Activated CD4-positive, alpha-beta T cell treated with anti-CD3 and anti-CD28 coated beads, Interleukin-2, amount 10 ng/mL, durations not matched to agents 24 days and 14 days (primary cell): ENCODE results near the gene RAB3GAP2. TPM values are rescaled to one million over a fixed set of nuclear protein-coding genes. Genes with fewer than 3 reads are reported as not detected.
"Not testable (repeated sequence)": the region's sequence is repeated elsewhere in the genome, so short reads cannot be mapped to it uniquely, and the experiment has no call there.

Experiments used
- DNase-seq: peaks from one replicate; pipeline ENCODE4 v3.0.0; 2022
- H3K27ac Mint-ChIP-seq: one replicate; pipeline ENCODE4 v1.8.0; 2022; ENCODE audit warnings: mild to moderate bottlenecking, mixed read lengths
- H3K27me3 Mint-ChIP-seq: one replicate; pipeline ENCODE4 v1.8.0; 2022; ENCODE audit warnings: mixed read lengths
- H3K36me3 Mint-ChIP-seq: one replicate; pipeline ENCODE4 v1.8.0; 2022; ENCODE audit warnings: low read depth, mild to moderate bottlenecking, mixed read lengths
- H3K4me1 Mint-ChIP-seq: one replicate; pipeline ENCODE4 v1.8.0; 2021; ENCODE audit warnings: mixed read lengths
- H3K4me3 Mint-ChIP-seq: one replicate; pipeline ENCODE4 v1.8.0; 2022; ENCODE audit warnings: mild to moderate bottlenecking, moderate library complexity, mixed read lengths
- H3K9me3 Mint-ChIP-seq: one replicate; pipeline ENCODE4 v1.8.0; 2021; ENCODE audit warnings: mixed read lengths
- intact Hi-C: fragments of 100-400 bp; cut with micrococcal nuclease; formaldehyde crosslinking; loops from one replicate; pipeline ENCODE4 v1.15.1; 2023
- total RNA-seq: library from RNA; stranded (reverse); gene quantifications from 2 replicates; pipeline ENCODE4 v1.2.3, GENCODE V29; 2022

The RAB3GAP2 gene
- total RNA-seq, 1 donor from 2014 or later = 55.0 TPM

- Mint-ChIP-seq H3K4me3 (no peak overlapping the region), H3K27me3 (no peaks in the 10 kb centered on the region), H3K4me1 (no peaks in the 10 kb centered on the region), H3K9me3 (no peaks in the 10 kb centered on the region), H3K36me3 (peaks cover 42% of the 10 kb centered on the region), H3K27ac (no peak overlapping the region)
- no peak for DNase-seq
- intact Hi-C loops = loop anchor here (5.0 kb wide), 1 partner anchor 589 kb away; no protein-coding TSS in a partner anchor
Measured at GRCh38 chr1:220188538-220188937, 83.7 kb downstream of the RAB3GAP2 start.

- Mint-ChIP-seq H3K4me1 (no peaks in the 10 kb centered on the region), H3K36me3 (peaks cover 32% of the 10 kb centered on the region), H3K27me3 (no peaks in the 10 kb centered on the region), H3K9me3 (no peaks in the 10 kb centered on the region), H3K27ac (no peak overlapping the region), H3K4me3 (no peak overlapping the region)
- intact Hi-C loops = loop anchor here (5.0 kb wide), 1 partner anchor 591 kb away; no protein-coding TSS in a partner anchor
- no peak for DNase-seq
Measured at GRCh38 chr1:220186752-220187151, 85.5 kb downstream of the RAB3GAP2 start.

- H3K36me3 Mint-ChIP-seq = peaks cover 40% of the 10 kb centered on the region
- intact Hi-C loops = no loop called here
- no peak overlapping the region for H3K4me3 Mint-ChIP-seq
- no peaks in the 10 kb centered on the region for H3K9me3 Mint-ChIP-seq
- no peaks in the 10 kb centered on the region for H3K4me1 Mint-ChIP-seq
- H3K27ac Mint-ChIP-seq = no peak overlapping the region
- DNase-seq = no peak
- H3K27me3 Mint-ChIP-seq = no peaks in the 10 kb centered on the region
Measured at GRCh38 chr1:220184506-220184905, 87.7 kb downstream of the RAB3GAP2 start.

- no peak overlapping the region for H3K4me3 Mint-ChIP-seq
- intact Hi-C loops = no loop called here
- no peaks in the 10 kb centered on the region for H3K4me1 Mint-ChIP-seq
Measured at GRCh38 chr1:220182656-220183055, 89.6 kb downstream of the RAB3GAP2 start.

GRCh38 chr1:220182111-220182510 is 90.1 kb downstream of the RAB3GAP2 start:
- Mint-ChIP-seq H3K9me3 (no peaks in the 10 kb centered on the region), H3K4me1 (no peaks in the 10 kb centered on the region), H3K27ac (no peak overlapping the region), H3K36me3 (peaks cover 39% of the 10 kb centered on the region), H3K4me3 (no peak overlapping the region), H3K27me3 (no peaks in the 10 kb centered on the region)
- no peak for DNase-seq
- intact Hi-C loops = no loop called here

More at GRCh38 chr1:220182656-220183055, 89.6 kb downstream of the RAB3GAP2 start:
- Mint-ChIP-seq H3K9me3 (no peaks in the 10 kb centered on the region), H3K36me3 (peaks cover 36% of the 10 kb centered on the region), H3K27ac (no peak overlapping the region), H3K27me3 (no peaks in the 10 kb centered on the region)
- no peak for DNase-seq

- Mint-ChIP-seq H3K36me3 (peaks cover 45% of the 10 kb centered on the region), H3K27ac (no peak overlapping the region), H3K4me1 (no peaks in the 10 kb centered on the region), H3K27me3 (no peaks in the 10 kb centered on the region), H3K9me3 (no peaks in the 10 kb centered on the region), H3K4me3 (no peak overlapping the region)
- intact Hi-C loops = no loop called here
- no peak for DNase-seq
Measured at GRCh38 chr1:220176540-220176939, 95.7 kb downstream of the RAB3GAP2 start.

GRCh38 chr1:220170836-220171526 is 101.3 kb downstream of the RAB3GAP2 start:
- Mint-ChIP-seq H3K36me3 (peaks cover 49% of the 10 kb centered on the region), H3K27me3 (no peaks in the 10 kb centered on the region), H3K9me3 (peaks cover 3% of the 10 kb centered on the region), H3K4me3 (no peak overlapping the region), H3K27ac (no peak overlapping the region), H3K4me1 (no peaks in the 10 kb centered on the region)
- intact Hi-C loops = no loop called here
- DNase-seq = no peak

GRCh38 chr1:220169887-220170286 is 102.4 kb downstream of the RAB3GAP2 start:
- H3K36me3 Mint-ChIP-seq = peaks cover 49% of the 10 kb centered on the region
- H3K27ac Mint-ChIP-seq, DNase-seq, H3K4me1 Mint-ChIP-seq, intact Hi-C loops, H3K9me3 Mint-ChIP-seq, H3K4me3 Mint-ChIP-seq, H3K27me3 Mint-ChIP-seq: not testable (repeated sequence)

GRCh38 chr1:220166853-220167252 is 105.4 kb downstream of the RAB3GAP2 start:
- Mint-ChIP-seq H3K4me3 (no peak overlapping the region), H3K27me3 (no peaks in the 10 kb centered on the region), H3K9me3 (peaks cover 3% of the 10 kb centered on the region), H3K4me1 (no peaks in the 10 kb centered on the region), H3K27ac (no peak overlapping the region), H3K36me3 (peaks cover 48% of the 10 kb centered on the region)
- intact Hi-C loops = no loop called here
- no peak for DNase-seq

GRCh38 chr1:220164517-220164916 is 107.7 kb downstream of the RAB3GAP2 start:
- H3K27me3 Mint-ChIP-seq = no peaks in the 10 kb centered on the region
- H3K27ac Mint-ChIP-seq = no peak overlapping the region
- peaks cover 42% of the 10 kb centered on the region for H3K36me3 Mint-ChIP-seq
- peaks cover 3% of the 10 kb centered on the region for H3K9me3 Mint-ChIP-seq
- intact Hi-C loops = no loop called here
- no peak for DNase-seq
- peaks cover 7% of the 10 kb centered on the region for H3K4me1 Mint-ChIP-seq
- no peak overlapping the region for H3K4me3 Mint-ChIP-seq

GRCh38 chr1:220164116-220164515 is 108.1 kb downstream of the RAB3GAP2 start:
- Mint-ChIP-seq H3K9me3 (peaks cover under 1% of the 10 kb centered on the region), H3K4me3 (no peak overlapping the region), H3K4me1 (peaks cover 7% of the 10 kb centered on the region), H3K27ac (no peak overlapping the region), H3K27me3 (no peaks in the 10 kb centered on the region), H3K36me3 (peaks cover 39% of the 10 kb centered on the region)
- no peak for DNase-seq
- intact Hi-C loops = no loop called here

GRCh38 chr1:220160027-220160426 is 112.2 kb downstream of the RAB3GAP2 start:
- intact Hi-C loops = no loop called here
- Mint-ChIP-seq H3K27me3 (no peaks in the 10 kb centered on the region), H3K36me3 (peaks cover 42% of the 10 kb centered on the region)

GRCh38 chr1:220159041-220159440 is 113.2 kb downstream of the RAB3GAP2 start:
- intact Hi-C loops = no loop called here
- Mint-ChIP-seq H3K4me3 (no peak overlapping the region), H3K36me3 (peaks cover 44% of the 10 kb centered on the region), H3K9me3 (no peaks in the 10 kb centered on the region), H3K27me3 (no peaks in the 10 kb centered on the region), H3K4me1 (peaks cover 20% of the 10 kb centered on the region), H3K27ac (no peak overlapping the region)
- DNase-seq = no peak

More at GRCh38 chr1:220160027-220160426, 112.2 kb downstream of the RAB3GAP2 start:
- H3K4me3 Mint-ChIP-seq = no peak overlapping the region
- no peak overlapping the region for H3K27ac Mint-ChIP-seq
- no peaks in the 10 kb centered on the region for H3K9me3 Mint-ChIP-seq
- no peak for DNase-seq
- peaks cover 20% of the 10 kb centered on the region for H3K4me1 Mint-ChIP-seq

GRCh38 chr1:220158530-220158929 is 113.7 kb downstream of the RAB3GAP2 start:
- H3K27me3 Mint-ChIP-seq, intact Hi-C loops, H3K4me3 Mint-ChIP-seq, H3K9me3 Mint-ChIP-seq, H3K27ac Mint-ChIP-seq, DNase-seq: not testable (repeated sequence)
- H3K36me3 Mint-ChIP-seq = peaks cover 46% of the 10 kb centered on the region
- H3K4me1 Mint-ChIP-seq = peaks cover 20% of the 10 kb centered on the region

- DNase-seq = no peak
- no peaks in the 10 kb centered on the region for H3K27me3 Mint-ChIP-seq
- H3K4me3 Mint-ChIP-seq = no peak overlapping the region
- intact Hi-C loops = no loop called here
- H3K27ac Mint-ChIP-seq = no peak overlapping the region
- H3K4me1 Mint-ChIP-seq = peaks cover 20% of the 10 kb centered on the region
- H3K36me3 Mint-ChIP-seq = peaks cover 50% of the 10 kb centered on the region
- no peaks in the 10 kb centered on the region for H3K9me3 Mint-ChIP-seq
Measured at GRCh38 chr1:220157738-220158137, 114.5 kb downstream of the RAB3GAP2 start.
